Ishikawa (cell line): ENCODE results near the gene MAFB.

Experiments used
- EP300 ChIP-seq: IDR thresholded peaks from 2 replicates; pipeline ENCODE4 v1.6.1; 2012; ENCODE audit warnings: borderline replicate concordance
- MAX ChIP-seq: IDR thresholded peaks from 2 replicates; pipeline ENCODE4 v1.6.1; 2012
- YY1 ChIP-seq: IDR thresholded peaks from 2 replicates; pipeline ENCODE4 v1.6.1; 2012; ENCODE audit warnings: low read depth

GRCh38 chr20:40720099-40720498 lies 31.1 kb upstream of the MAFB start:
- TF ChIP-seq MAX = no peak
- no peak for TF ChIP-seq YY1
- TF ChIP-seq EP300 = no peak
